GM18907 (cell line): ENCODE measurements around the gene SPATS2.
A peak's percentile ranks its signal among the peaks of the same experiment; 100 is the strongest.

Experiments
- ATAC-seq: cut with Tn5 transposase; IDR thresholded peaks from one replicate; pipeline ENCODE4 v1.9.1; 2021; ENCODE audit warnings: mild to moderate bottlenecking, moderate library complexity; ENCODE audit not compliant: unreplicated experiment

The SPATS2 gene

DNA sequence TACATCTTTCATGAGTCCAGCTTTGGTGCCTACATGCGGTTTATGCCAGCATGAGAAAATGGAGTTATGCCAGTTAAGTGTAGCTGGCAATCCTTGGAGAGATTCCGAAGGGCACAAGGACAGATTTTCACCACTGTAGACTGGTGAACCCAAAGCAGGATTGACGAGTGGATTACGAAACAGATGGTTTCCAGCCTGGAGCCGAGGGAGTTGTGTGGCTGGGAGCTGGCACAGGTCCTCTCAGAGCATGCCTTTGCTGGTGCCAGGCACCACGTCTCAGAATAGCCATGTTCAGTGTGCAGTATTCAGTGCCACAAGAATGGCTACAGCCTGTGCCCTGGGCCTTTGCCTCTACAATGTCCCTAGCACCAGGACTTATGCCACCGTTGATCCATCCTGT is 184.8 kb downstream of the SPATS2 start:
- ATAC-seq: no peak

DNA sequence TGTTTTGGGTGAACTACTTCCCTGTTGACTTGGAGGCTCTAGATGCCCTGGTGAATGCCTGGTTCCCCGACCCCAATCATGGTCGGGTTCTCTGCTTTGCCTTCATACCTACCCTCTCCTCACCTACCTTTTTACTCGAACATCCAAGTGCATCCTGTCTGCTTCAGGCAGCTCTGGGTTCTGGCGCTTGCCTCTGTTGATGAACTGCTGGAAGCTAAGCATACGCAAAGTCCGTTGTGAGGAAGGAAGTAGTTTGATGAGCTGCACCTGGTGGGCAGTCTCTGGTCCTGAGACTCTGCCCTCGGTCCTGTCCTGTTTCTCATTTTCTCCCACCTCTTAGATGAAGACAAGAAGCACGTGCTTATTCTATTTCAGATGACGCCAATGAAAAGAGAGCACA is 185.2 kb downstream of the SPATS2 start:
- no peak for ATAC-seq

DNA sequence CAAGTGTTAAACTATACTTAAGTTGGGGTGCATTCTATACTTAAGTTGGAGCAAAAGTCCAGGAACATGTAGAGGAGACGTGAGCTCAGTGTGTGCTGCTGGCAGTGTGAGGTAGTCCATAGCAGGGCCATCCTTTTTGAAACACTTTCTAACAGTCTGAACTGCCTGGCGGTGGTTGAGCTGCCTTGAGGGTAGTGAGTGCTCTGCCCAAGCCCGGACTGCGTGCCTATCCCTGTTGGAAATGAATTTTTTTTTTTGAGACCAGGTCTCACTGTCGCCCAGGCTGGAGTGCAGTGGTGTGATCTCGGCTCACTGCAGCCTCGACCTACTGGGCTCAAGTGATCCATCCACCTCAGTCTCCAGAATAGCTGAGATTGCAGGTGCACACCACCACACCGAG is 185.6 kb downstream of the SPATS2 start:
- no peak for ATAC-seq

- ATAC-seq: no peak
Measured at GRCh38 chr12:49553512-49554088, 186.3 kb downstream of the SPATS2 start.

- ATAC-seq: no peak
Measured at GRCh38 chr12:49554266-49554665, 187.0 kb downstream of the SPATS2 start.

GRCh38 chr12:49555631-49556390 is 188.5 kb downstream of the SPATS2 start:
- ATAC-seq: no peak

- ATAC-seq: no peak
Measured at GRCh38 chr12:49556391-49557186, 189.3 kb downstream of the SPATS2 start.

DNA sequence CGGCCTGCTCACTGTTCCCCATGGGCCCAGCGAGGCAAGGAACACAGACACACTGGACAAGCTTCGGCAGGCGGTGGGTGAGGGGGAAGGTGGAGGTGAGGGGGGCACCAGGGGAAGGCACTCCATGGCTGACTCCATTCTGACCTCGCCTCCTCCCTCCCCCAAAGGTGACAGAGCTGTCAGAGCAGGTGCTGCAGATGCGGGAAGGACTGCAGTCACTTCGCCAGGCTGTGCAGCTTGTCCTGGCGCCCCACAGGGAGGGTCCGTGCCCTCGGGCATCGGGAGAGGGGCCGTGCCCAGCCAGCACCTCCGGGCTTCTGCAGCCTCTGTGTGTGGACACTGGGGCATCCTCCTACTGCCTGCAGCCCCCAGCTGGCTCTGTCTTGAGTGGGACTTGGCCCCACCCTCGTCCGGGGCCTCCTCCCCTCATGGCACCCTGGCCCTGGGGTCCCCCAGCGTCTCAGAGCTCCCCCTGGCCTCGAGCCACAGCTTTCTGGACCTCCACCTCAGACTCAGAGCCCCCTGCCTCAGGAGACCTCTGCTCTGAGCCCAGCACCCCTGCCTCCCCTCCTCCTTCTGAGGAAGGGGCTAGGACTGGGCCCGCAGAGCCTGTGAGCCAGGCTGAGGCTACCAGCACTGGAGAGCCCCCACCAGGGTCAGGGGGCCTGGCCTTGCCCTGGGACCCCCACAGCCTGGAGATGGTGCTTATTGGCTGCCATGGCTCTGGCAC is 190.1 kb downstream of the SPATS2 start:
- ATAC-seq: no peak

DNA sequence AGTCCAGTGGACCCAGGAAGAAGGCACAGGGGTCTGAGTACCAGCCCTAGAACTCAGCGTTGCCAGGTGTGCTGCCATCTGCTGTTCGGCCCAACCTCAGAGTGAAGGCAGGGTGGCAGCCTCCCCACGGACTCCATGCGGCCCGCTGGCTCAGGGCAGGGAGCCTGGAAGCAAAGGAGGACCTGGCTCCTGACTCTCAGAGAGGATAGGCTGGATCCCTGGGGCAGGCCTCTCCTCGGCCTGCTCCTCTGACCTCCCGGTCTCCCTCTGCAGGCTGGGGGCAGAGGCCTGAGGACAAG is 190.6 kb downstream of the SPATS2 start:
- no peak for ATAC-seq

- no peak for ATAC-seq
Measured at GRCh38 chr12:49558526-49558925, 191.3 kb downstream of the SPATS2 start.

DNA sequence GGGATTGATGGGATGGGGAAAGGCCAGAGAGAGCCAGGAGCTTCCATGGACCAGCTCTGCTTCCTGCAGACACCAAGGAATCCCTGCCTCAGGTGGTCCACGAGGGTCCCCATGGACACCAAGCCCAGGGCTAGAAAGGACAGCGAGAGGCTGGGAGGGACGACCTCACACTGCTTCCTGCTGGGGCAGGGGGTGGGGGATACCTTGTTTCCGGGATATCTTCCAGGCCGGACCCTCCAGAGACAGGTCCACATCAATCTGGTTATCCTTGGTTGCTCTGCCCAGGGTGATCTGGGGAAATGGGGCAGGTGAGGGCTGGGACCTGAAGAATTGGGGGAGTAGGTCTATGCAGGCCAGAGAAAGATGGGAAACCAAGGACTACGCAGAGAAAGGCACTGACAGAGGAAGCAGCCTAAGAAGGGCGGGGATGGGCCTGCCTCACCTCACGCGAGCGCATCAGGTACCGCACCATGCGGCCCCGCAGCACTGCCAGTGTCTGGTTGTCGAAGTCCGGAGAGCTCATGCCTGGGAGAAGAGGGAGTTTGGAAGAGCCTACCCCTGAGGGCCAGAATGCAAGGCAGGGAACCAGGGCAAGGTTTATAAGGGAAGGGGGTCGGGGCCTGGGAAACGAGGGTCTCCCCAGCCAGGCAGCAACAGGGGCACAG is 191.9 kb downstream of the SPATS2 start:
- ATAC-seq: no peak

- no peak for ATAC-seq
Measured at GRCh38 chr12:49560695-49561094, 193.4 kb downstream of the SPATS2 start.

DNA sequence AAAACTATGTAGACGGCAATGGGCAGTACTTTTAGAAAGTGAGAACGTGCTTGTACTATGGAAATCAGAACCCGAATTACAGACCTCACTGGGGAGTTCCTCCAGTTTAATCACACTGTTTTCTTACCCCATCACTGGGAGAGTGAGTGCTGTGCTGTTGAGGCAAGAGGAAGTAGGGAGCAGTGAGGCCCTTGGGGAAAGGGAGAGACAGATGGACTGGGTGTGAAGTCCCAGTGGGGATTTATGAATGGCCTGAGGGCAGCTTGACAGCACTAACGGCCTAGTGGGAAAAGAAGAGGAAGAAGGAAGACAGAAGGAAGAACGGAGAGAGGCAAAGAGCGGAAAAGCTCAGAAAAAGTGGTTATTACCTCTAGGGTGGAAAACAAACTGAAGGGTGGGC is 195.0 kb downstream of the SPATS2 start:
- ATAC-seq: no peak

- ATAC-seq: no peak
Measured at GRCh38 chr12:49562831-49563230, 195.6 kb downstream of the SPATS2 start.

GRCh38 chr12:49563951-49564685 is 196.9 kb downstream of the SPATS2 start:
- ATAC-seq: no peak

DNA sequence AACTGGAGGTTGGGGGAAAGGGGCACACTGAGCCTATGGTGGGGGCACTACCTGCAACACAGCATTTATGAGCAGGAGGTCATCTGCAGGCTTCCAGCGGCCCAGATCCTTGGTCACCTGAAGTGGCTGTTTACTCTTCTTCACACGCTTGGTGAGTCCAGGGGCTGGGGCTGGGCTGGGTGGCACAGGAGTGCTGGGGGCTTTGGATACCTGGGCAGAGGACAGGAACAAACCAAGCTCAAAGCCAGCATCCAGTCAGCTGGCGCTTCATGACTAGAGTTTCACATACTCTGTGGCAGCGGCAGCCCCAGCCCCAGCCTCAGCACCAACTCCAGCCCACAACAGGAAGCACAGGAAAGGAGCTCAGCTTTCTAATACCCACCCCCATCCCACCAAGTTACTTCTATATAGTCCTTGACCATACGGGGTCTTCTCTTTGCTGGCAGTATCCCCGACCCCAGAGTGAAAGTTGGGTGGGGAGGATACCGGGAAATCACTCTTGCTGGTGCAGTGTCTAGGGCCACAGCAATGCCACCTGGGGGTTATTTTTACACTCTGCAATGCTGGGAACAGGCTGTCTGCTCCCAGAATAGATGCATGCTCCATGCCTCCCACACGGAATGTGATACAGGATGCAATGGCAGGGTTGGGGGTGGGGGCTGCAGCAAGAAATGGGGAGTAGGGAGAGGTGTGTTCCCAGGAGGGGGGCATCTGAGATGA is 197.6 kb downstream of the SPATS2 start:
- ATAC-seq: no peak

- no peak for ATAC-seq
Measured at GRCh38 chr12:49565406-49566265, 198.4 kb downstream of the SPATS2 start.

DNA sequence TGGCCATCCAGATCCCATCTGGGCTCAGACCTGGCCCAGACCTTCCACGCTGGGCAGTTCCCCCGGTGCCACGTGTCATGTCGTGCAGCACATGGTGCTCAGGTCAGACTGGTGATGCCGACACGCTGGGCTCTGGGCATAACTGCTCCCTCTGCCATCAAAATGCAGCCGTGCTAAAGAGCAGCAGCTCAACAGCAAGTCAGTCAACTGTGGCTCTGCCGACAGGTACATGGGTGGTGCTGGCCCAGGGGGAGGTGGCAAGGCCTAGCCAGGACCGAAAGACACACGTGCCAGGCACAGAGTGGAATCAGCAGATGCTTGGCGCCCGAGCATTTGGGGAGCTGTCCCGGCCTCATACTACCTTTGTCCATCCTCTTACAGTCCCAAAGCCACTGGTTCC is 199.1 kb downstream of the SPATS2 start:
- no peak for ATAC-seq

GRCh38 chr12:49567302-49567610 is 200.0 kb downstream of the SPATS2 start:
- ATAC-seq: peak; percentile 14
